ENCODE measurements around the gene PTPRE.

GRCh38 chr10:128095753-128096469, 189.0 kb downstream of the PTPRE start:
- TF ChIP-seq, protein P1, sequence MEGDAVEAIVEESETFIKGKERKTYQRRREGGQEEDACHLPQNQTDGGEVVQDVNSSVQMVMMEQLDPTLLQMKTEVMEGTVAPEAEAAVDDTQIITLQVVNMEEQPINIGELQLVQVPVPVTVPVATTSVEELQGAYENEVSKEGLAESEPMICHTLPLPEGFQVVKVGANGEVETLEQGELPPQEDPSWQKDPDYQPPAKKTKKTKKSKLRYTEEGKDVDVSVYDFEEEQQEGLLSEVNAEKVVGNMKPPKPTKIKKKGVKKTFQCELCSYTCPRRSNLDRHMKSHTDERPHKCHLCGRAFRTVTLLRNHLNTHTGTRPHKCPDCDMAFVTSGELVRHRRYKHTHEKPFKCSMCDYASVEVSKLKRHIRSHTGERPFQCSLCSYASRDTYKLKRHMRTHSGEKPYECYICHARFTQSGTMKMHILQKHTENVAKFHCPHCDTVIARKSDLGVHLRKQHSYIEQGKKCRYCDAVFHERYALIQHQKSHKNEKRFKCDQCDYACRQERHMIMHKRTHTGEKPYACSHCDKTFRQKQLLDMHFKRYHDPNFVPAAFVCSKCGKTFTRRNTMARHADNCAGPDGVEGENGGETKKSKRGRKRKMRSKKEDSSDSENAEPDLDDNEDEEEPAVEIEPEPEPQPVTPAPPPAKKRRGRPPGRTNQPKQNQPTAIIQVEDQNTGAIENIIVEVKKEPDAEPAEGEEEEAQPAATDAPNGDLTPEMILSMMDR (IDR thresholded peaks at IDR 0.05), result no peak
- no peak for TF ChIP-seq POLR2AphosphoS5 (IDR thresholded peaks at IDR 0.05)
- TF ChIP-seq EP300 (IDR thresholded peaks at IDR 0.05), result no peak
